IMR-90 (cell line): ENCODE results near the gene BCAS3.

ENCODE experiments used
- CTCF ChIP-seq: conservative IDR thresholded peaks from 2 replicates; pipeline ENCODE4 v1.5.1; 2012; ENCODE audit warnings: mild to moderate bottlenecking, low read depth, low read length, improper control_type of control experiment
- MAFK ChIP-seq: IDR thresholded peaks from 2 replicates; pipeline ENCODE4 v1.6.1; 2012; ENCODE audit warnings: low read depth, low read length, improper control_type of control experiment
- MXI1 ChIP-seq: IDR thresholded peaks from 2 replicates; pipeline ENCODE4 v1.6.1; 2012; ENCODE audit warnings: low read depth, mild to moderate bottlenecking, low read length, moderate library complexity, borderline replicate concordance
- POLR2A ChIP-seq: IDR thresholded peaks from 2 replicates; pipeline ENCODE4 v1.6.1; 2012; ENCODE audit warnings: mild to moderate bottlenecking, low read depth, low read length
- RAD21 ChIP-seq: IDR thresholded peaks from 2 replicates; pipeline ENCODE4 v1.6.1; 2012; ENCODE audit warnings: low read length, improper control_type of control experiment
- RCOR1 ChIP-seq: IDR thresholded peaks from 2 replicates; pipeline ENCODE4 v1.6.1; 2012; ENCODE audit warnings: mild to moderate bottlenecking, low read length, improper control_type of control experiment; ENCODE audit not compliant: insufficient replicate concordance
- RFX5 ChIP-seq: IDR thresholded peaks from 2 replicates; pipeline ENCODE4 v1.8.0; 2012; ENCODE audit warnings: low read depth, mild to moderate bottlenecking, low read length, moderate library complexity
- USF2 ChIP-seq: fragments of 150-350 bp; IDR thresholded peaks from 2 replicates; pipeline ENCODE4 v1.6.1; 2017; ENCODE audit warnings: mild to moderate bottlenecking, antibody characterized with exemption, low read length, low read depth

GRCh38 chr17:61214753-61215152 lies 537.1 kb downstream of the BCAS3 start:
- TF ChIP-seq CTCF (no peak), RAD21 (no peak), POLR2A (no peak), RFX5 (no peak), MAFK (no peak), USF2 (no peak), MXI1 (no peak), RCOR1 (no peak)
